Effector memory CD8-positive, alpha-beta T cell (primary cell): Measurements from ENCODE around the gene FBXL20.
"Not testable (repeated sequence)": the region's sequence is repeated elsewhere in the genome, so short reads cannot be mapped to it uniquely, and the experiment has no call there.

Experiments
- ATAC-seq: fragments of 150-1000 bp; cut with Tn5 transposase; replicated peaks from 2 replicates; pipeline ENCODE4 v1.10.0; 2021; ENCODE audit warnings: mild to moderate bottlenecking, moderate library complexity
- DNase-seq, 3 experiments: peaks; one replicate each; pipeline ENCODE4 v3.0.0; 2021
- H3K27ac Mint-ChIP-seq, 2 donors: one replicate each; pipeline ENCODE4 v1.8.0; 2022; ENCODE audit warnings: mild to moderate bottlenecking in 2 of 2, mixed read lengths in 2 of 2, moderate library complexity in 2 of 2
- H3K27me3 Mint-ChIP-seq, 2 donors: one replicate each; pipeline ENCODE4 v1.8.0; 2022; ENCODE audit warnings: mixed read lengths in 2 of 2
- H3K36me3 Mint-ChIP-seq: one replicate; pipeline ENCODE4 v1.8.0; 2022; ENCODE audit warnings: mild to moderate bottlenecking, moderate library complexity, mixed read lengths; ENCODE audit not compliant: insufficient read depth
- H3K4me1 Mint-ChIP-seq, 2 donors: one replicate each; pipeline ENCODE4 v1.8.0; 2022; ENCODE audit warnings: low read depth in 2 of 2, mixed read lengths in 2 of 2
- H3K4me3 Mint-ChIP-seq, 2 donors: one replicate each; pipeline ENCODE4 v1.8.0; 2022; ENCODE audit warnings: mild to moderate bottlenecking in 2 of 2, mixed read lengths in 2 of 2, moderate library complexity in 2 of 2
- H3K9me3 Mint-ChIP-seq, 2 donors: one replicate each; pipeline ENCODE4 v1.8.0; 2022; ENCODE audit warnings: mixed read lengths in 2 of 2

The FBXL20 gene

GRCh38 chr17:39339272-39339671 lies 62.2 kb downstream of the FBXL20 start:
- no peak for DNase-seq
- Mint-ChIP-seq H3K36me3 (peaks cover 35% of the 10 kb centered on the region), H3K9me3 (no peaks in the 10 kb centered on the region), H3K4me1 (peaks cover 0 to 5% of the 10 kb centered on the region in 2 donors), H3K27me3 (no peaks in the 10 kb centered on the region), H3K27ac (no peak overlapping the region), H3K4me3 (no peak overlapping the region)
- no peak for ATAC-seq

GRCh38 chr17:39337649-39338048 lies 63.8 kb downstream of the FBXL20 start:
- not testable (repeated sequence) for H3K9me3 Mint-ChIP-seq
- H3K36me3 Mint-ChIP-seq: peaks cover 32% of the 10 kb centered on the region

GRCh38 chr17:39335704-39336223 lies 65.7 kb downstream of the FBXL20 start:
- Mint-ChIP-seq H3K27me3 (no peaks in the 10 kb centered on the region), H3K4me1 (peaks cover 0 to 9% of the 10 kb centered on the region in 2 donors), H3K36me3 (peaks cover 20% of the 10 kb centered on the region), H3K4me3 (no peak overlapping the region), H3K9me3 (no peaks in the 10 kb centered on the region), H3K27ac (peak overlapping the region in 1 of 2 donors; percentile 32)
- DNase-seq (no peak), ATAC-seq (no peak)

More at GRCh38 chr17:39337649-39338048, 63.8 kb downstream of the FBXL20 start:
- not testable (repeated sequence) for ATAC-seq, H3K4me1 Mint-ChIP-seq, H3K27me3 Mint-ChIP-seq, H3K27ac Mint-ChIP-seq, H3K4me3 Mint-ChIP-seq, DNase-seq

GRCh38 chr17:39334008-39334744 lies 67.2 kb downstream of the FBXL20 start:
- not testable (repeated sequence) for H3K27me3 Mint-ChIP-seq, ATAC-seq, H3K36me3 Mint-ChIP-seq, H3K9me3 Mint-ChIP-seq, H3K27ac Mint-ChIP-seq, H3K4me1 Mint-ChIP-seq, H3K4me3 Mint-ChIP-seq, DNase-seq

- DNase-seq: no peak
- no peaks in the 10 kb centered on the region for H3K36me3 Mint-ChIP-seq
- H3K4me3 Mint-ChIP-seq: no peak overlapping the region
- H3K27me3 Mint-ChIP-seq: no peaks in the 10 kb centered on the region
- no peak for ATAC-seq
- H3K9me3 Mint-ChIP-seq: no peaks in the 10 kb centered on the region
- peaks cover 0 to 9% of the 10 kb centered on the region in 2 donors for H3K4me1 Mint-ChIP-seq
- H3K27ac Mint-ChIP-seq: no peak overlapping the region
Observed at GRCh38 chr17:39332092-39332491, 69.3 kb downstream of the FBXL20 start.

GRCh38 chr17:39328815-39329214 lies 72.6 kb downstream of the FBXL20 start:
- ATAC-seq (no peak), DNase-seq (no peak)
- H3K27ac Mint-ChIP-seq: no peak overlapping the region
- H3K27me3 Mint-ChIP-seq: no peaks in the 10 kb centered on the region
- no peaks in the 10 kb centered on the region for H3K9me3 Mint-ChIP-seq
- H3K4me1 Mint-ChIP-seq: peaks cover 0 to 9% of the 10 kb centered on the region in 2 donors
- H3K36me3 Mint-ChIP-seq: no peaks in the 10 kb centered on the region
- H3K4me3 Mint-ChIP-seq: no peak overlapping the region

GRCh38 chr17:39327109-39327508 lies 74.3 kb downstream of the FBXL20 start:
- no peaks in the 10 kb centered on the region for H3K27me3 Mint-ChIP-seq
- ATAC-seq (no peak), DNase-seq (no peak)
- H3K4me3 Mint-ChIP-seq: no peak overlapping the region
- H3K27ac Mint-ChIP-seq: no peak overlapping the region
- H3K9me3 Mint-ChIP-seq: no peaks in the 10 kb centered on the region
- no peaks in the 10 kb centered on the region for H3K36me3 Mint-ChIP-seq
- peaks cover 0 to 5% of the 10 kb centered on the region in 2 donors for H3K4me1 Mint-ChIP-seq

GRCh38 chr17:39325528-39326240 lies 75.7 kb downstream of the FBXL20 start:
- Mint-ChIP-seq H3K4me1 (peaks cover 0 to 5% of the 10 kb centered on the region in 2 donors), H3K27ac (peak overlapping the region; percentile 29 to 63), H3K9me3 (no peaks in the 10 kb centered on the region), H3K27me3 (no peaks in the 10 kb centered on the region), H3K4me3 (no peak overlapping the region), H3K36me3 (no peaks in the 10 kb centered on the region)
- DNase-seq (no peak), ATAC-seq (no peak)

GRCh38 chr17:39318636-39319035 lies 82.8 kb downstream of the FBXL20 start:
- no peak overlapping the region for H3K27ac Mint-ChIP-seq
- H3K36me3 Mint-ChIP-seq: peaks cover 3% of the 10 kb centered on the region
- ATAC-seq (no peak), DNase-seq (no peak)
- H3K9me3 Mint-ChIP-seq: no peaks in the 10 kb centered on the region
- no peaks in the 10 kb centered on the region for H3K27me3 Mint-ChIP-seq
- no peak overlapping the region for H3K4me3 Mint-ChIP-seq
- H3K4me1 Mint-ChIP-seq: peaks cover 0 to 11% of the 10 kb centered on the region in 2 donors

GRCh38 chr17:39306509-39307212 lies 94.8 kb downstream of the FBXL20 start:
- DNase-seq: no peak
- Mint-ChIP-seq H3K9me3 (no peaks in the 10 kb centered on the region), H3K4me3 (no peak overlapping the region), H3K27me3 (no peaks in the 10 kb centered on the region), H3K27ac (peak overlapping the region in 1 of 2 donors; percentile 9), H3K36me3 (peaks cover 18% of the 10 kb centered on the region), H3K4me1 (no peaks in the 10 kb centered on the region)
- no peak for ATAC-seq

GRCh38 chr17:39305978-39306377 lies 95.4 kb downstream of the FBXL20 start:
- Mint-ChIP-seq H3K36me3 (peaks cover 24% of the 10 kb centered on the region), H3K9me3 (no peaks in the 10 kb centered on the region), H3K27me3 (no peaks in the 10 kb centered on the region), H3K4me3 (no peak overlapping the region), H3K27ac (peak overlapping the region in 1 of 2 donors; percentile 9), H3K4me1 (no peaks in the 10 kb centered on the region)
- ATAC-seq (no peak), DNase-seq (no peak)

- ATAC-seq (no peak), DNase-seq (no peak)
- Mint-ChIP-seq H3K27ac (peak overlapping the region in 1 of 2 donors; percentile 26), H3K36me3 (peaks cover 36% of the 10 kb centered on the region), H3K9me3 (no peaks in the 10 kb centered on the region), H3K27me3 (no peaks in the 10 kb centered on the region), H3K4me3 (no peak overlapping the region), H3K4me1 (no peaks in the 10 kb centered on the region)
Observed at GRCh38 chr17:39304188-39304587, 97.2 kb downstream of the FBXL20 start.

GRCh38 chr17:39294060-39294459 lies 107.4 kb downstream of the FBXL20 start:
- H3K27ac Mint-ChIP-seq: no peak overlapping the region
- no peaks in the 10 kb centered on the region for H3K9me3 Mint-ChIP-seq
- DNase-seq (no peak), ATAC-seq (no peak)
- peaks cover 55% of the 10 kb centered on the region for H3K36me3 Mint-ChIP-seq
- H3K4me3 Mint-ChIP-seq: no peak overlapping the region
- no peaks in the 10 kb centered on the region for H3K27me3 Mint-ChIP-seq
- H3K4me1 Mint-ChIP-seq: no peaks in the 10 kb centered on the region
